ES-I3 (cell line): ENCODE data around the gene TRIM77.
"Not testable (repeated sequence)": the region's sequence is repeated elsewhere in the genome, so short reads cannot be mapped to it uniquely, and the experiment has no call there.

ENCODE experiments used
- H3K36me3 ChIP-seq: 2 replicates; pipeline ENCODE4 v1.6.1; 2013; ENCODE audit warnings: mild to moderate bottlenecking, low read length, control low read depth, moderate library complexity; ENCODE audit not compliant: insufficient read depth
- H3K4me1 ChIP-seq: 2 replicates; pipeline ENCODE4 v1.6.1; 2013; ENCODE audit warnings: mild to moderate bottlenecking, control low read depth, low read length; ENCODE audit not compliant: insufficient read depth
- H3K9ac ChIP-seq: 2 replicates; pipeline ENCODE4 v1.6.1; 2013; ENCODE audit warnings: low read depth, mild to moderate bottlenecking, low read length, moderate library complexity
- H3K9me3 ChIP-seq: 2 replicates; pipeline ENCODE4 v1.6.1; 2013; ENCODE audit warnings: mild to moderate bottlenecking, low read length, moderate library complexity; ENCODE audit not compliant: control insufficient read depth, insufficient read depth

TRIM77 gene, protein sequence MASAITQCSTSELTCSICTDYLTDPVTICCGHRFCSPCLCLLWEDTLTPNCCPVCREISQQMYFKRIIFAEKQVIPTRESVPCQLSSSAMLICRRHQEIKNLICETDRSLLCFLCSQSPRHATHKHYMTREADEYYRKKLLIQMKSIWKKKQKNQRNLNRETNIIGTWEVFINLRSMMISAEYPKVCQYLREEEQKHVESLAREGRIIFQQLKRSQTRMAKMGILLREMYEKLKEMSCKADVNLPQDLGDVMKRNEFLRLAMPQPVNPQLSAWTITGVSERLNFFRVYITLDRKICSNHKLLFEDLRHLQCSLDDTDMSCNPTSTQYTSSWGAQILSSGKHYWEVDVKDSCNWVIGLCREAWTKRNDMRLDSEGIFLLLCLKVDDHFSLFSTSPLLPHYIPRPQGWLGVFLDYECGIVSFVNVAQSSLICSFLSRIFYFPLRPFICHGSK

GRCh38 chr11:89709999-89710398, at the start of gene TRIM77:
TSS of gene TRIM77 (plus strand) at chr11:89710299. CDS start at chr11:89710299, 0 bp downstream.
- H3K9me3 ChIP-seq, H3K4me1 ChIP-seq, H3K36me3 ChIP-seq, H3K9ac ChIP-seq: not testable (repeated sequence)

- no peak overlapping the region for H3K9ac ChIP-seq
- no peaks in the 10 kb centered on the region for H3K4me1 ChIP-seq
- no peaks in the 10 kb centered on the region for H3K9me3 ChIP-seq
- H3K36me3 ChIP-seq = no peaks in the 10 kb centered on the region
These were observed 43.1 kb upstream of the TRIM77 start for GRCh38 chr11:89667001-89667400.

GRCh38 chr11:89668158-89668557, 41.9 kb upstream of the TRIM77 start:
- not testable (repeated sequence) for H3K4me1 ChIP-seq, H3K36me3 ChIP-seq, H3K9ac ChIP-seq, H3K9me3 ChIP-seq

- H3K9ac ChIP-seq, H3K9me3 ChIP-seq, H3K36me3 ChIP-seq, H3K4me1 ChIP-seq: not testable (repeated sequence)
These were observed 40.5 kb upstream of the TRIM77 start for GRCh38 chr11:89669586-89669985.

DNA sequence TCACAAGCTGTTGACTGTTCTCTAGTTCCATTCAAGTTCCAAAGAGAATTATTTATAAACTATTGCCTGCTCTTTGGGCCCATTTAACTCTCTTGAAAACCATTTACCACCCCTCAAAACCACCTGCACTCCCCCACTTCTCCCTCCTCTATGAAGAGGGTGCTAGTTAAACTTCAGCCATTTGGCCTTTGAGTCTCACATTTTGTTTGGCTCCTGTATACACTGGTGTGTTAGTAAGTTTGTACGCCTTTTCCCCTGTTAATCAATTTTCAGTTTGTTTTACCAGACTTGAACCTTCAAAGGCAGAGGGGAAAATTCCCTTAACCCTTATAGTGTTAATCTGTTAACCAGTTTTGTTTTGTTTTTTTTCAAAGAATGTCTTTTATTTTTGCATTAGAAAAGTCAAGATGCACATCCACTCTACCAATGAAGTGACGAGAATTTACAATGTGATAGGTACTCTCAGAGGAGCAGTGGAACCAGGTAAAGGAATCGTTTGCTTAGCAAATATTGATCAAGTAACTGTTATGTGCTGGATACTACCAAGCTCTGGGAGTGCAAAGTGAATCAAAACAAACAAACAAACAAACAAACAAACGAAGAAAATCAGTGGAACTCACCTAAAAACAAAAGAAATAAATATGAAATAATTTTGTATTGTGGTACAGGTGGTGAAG, 40.0 kb upstream of the TRIM77 start:
- H3K9ac ChIP-seq, H3K36me3 ChIP-seq, H3K4me1 ChIP-seq, H3K9me3 ChIP-seq: not testable (repeated sequence)

GRCh38 chr11:89672547-89672946, 37.6 kb upstream of the TRIM77 start:
- H3K9me3 ChIP-seq, H3K36me3 ChIP-seq, H3K4me1 ChIP-seq, H3K9ac ChIP-seq: not testable (repeated sequence)

- H3K9me3 ChIP-seq, H3K4me1 ChIP-seq: not testable (repeated sequence)
These were observed 36.7 kb upstream of the TRIM77 start for GRCh38 chr11:89673380-89673779.

DNA sequence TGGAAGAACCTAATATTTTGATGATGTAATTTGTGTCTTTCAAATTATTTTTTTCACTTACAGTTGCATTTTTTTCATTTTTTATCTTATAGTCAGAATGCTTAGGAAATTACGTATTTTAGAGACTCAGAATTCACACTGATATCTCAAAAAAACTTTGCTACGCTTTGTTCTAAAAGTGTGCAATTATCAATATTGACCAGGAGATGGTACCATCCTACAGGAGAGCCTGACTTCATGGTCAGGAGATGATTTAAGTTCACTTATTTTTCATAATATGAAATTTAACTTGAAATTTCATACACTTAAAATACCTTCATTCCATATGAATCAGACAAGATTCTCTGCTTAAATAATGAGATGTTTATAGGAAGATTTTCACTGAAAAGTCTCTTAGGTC, 34.7 kb upstream of the TRIM77 start:
- not testable (repeated sequence) for H3K9me3 ChIP-seq, H3K36me3 ChIP-seq, H3K9ac ChIP-seq, H3K4me1 ChIP-seq

More at GRCh38 chr11:89673380-89673779, 36.7 kb upstream of the TRIM77 start:
- H3K36me3 ChIP-seq, H3K9ac ChIP-seq: not testable (repeated sequence)

DNA sequence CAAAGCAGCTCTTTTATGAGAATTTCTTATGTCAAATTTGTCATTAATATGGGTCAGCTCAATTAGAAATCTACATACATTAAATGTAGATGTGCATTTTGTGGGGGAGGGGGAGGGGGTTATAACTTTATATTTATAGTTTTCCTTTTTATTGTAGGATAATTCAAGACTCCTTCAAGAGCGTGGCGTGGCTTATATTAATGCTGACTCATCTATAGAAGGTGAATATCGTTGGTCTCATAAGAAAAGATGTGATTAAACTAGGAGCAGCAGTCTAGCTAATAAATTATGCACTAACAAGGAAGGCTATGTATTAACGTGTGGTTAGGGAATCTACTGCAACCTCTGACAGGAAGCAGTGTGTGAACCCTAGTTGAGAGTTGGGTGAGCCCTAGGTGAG, 34.2 kb upstream of the TRIM77 start:
- not testable (repeated sequence) for H3K4me1 ChIP-seq, H3K36me3 ChIP-seq, H3K9ac ChIP-seq, H3K9me3 ChIP-seq

- not testable (repeated sequence) for H3K9me3 ChIP-seq, H3K4me1 ChIP-seq, H3K36me3 ChIP-seq, H3K9ac ChIP-seq
These were observed 3.0 kb upstream of the TRIM77 start for GRCh38 chr11:89707080-89707479.

GRCh38 chr11:89724866-89725498, 14.9 kb downstream of the TRIM77 start:
- not testable (repeated sequence) for H3K9me3 ChIP-seq, H3K4me1 ChIP-seq, H3K36me3 ChIP-seq, H3K9ac ChIP-seq

DNA sequence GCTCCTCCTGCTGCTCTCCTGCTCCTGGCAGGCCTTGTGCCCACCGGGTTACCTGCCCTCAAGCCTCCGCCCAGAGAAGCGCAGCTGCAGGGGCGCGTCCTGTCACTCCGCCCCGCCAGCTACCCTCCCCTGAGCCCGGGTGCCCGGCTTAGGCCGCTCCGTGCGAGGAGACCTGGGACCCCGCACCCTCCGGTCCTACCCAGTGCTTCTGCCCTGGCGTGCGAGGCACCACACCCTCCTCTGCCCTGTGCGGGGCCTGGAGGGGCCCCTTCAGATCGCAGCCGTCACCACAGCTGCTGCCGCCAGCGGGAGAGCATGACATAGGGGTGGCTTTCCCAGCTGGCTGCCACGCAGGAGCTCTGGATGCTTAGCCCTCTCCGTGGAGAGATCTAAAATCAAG, 20.1 kb downstream of the TRIM77 start:
- H3K9ac ChIP-seq, H3K4me1 ChIP-seq, H3K36me3 ChIP-seq, H3K9me3 ChIP-seq: not testable (repeated sequence)

DNA sequence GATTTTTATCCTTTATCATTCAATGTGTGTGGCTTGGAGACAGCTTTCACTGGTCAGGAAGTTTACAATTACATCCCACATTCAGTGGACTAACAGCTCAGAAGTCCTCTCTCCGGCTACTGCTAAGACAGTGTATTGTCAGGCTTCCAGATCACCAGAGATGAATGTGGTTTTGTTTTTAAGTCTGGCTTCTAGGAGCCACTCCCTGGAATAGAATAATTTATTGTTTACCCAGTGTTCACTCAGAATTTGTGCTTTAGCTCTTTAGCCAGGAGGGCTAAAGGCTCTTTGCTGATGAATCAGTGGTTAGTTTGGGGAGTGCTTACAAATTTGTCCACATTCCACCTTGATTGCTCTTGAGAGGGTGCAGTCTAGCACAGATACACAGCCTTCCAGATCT, 26.5 kb downstream of the TRIM77 start:
- Histone ChIP-seq H3K36me3 (no peaks in the 10 kb centered on the region), H3K9ac (no peak overlapping the region), H3K9me3 (no peaks in the 10 kb centered on the region), H3K4me1 (0 out of 2 replicates have a peak, but pooled peaks cover 3% of the 10 kb centered on the region)

GRCh38 chr11:89737116-89737515, 27.0 kb downstream of the TRIM77 start:
- Histone ChIP-seq H3K4me1 (0 out of 2 replicates have a peak, but pooled peaks cover 3% of the 10 kb centered on the region), H3K9ac (no peak overlapping the region), H3K9me3 (no peaks in the 10 kb centered on the region), H3K36me3 (no peaks in the 10 kb centered on the region)

DNA sequence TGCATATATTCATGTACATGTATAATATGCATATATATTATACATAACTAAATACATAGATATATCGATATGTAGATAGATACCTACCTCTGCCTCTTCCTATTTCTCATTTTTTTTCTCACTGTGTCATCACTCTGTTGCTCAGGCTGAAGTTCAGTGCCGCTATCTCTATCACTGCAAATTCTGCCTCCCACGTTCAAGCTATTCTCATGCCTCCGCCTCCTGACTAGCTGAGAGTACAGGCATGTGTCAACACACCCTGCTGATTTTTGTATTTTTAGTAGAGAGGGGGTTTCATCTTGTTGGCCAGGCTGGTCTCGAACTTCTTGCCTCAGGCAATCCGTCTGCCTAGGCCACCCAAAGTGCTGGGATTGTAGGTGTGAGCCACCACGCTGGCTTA, 31.3 kb downstream of the TRIM77 start:
- not testable (repeated sequence) for H3K4me1 ChIP-seq, H3K9me3 ChIP-seq, H3K36me3 ChIP-seq

More for the DNA sequence above, 31.3 kb downstream of the TRIM77 start:
- H3K9ac ChIP-seq = not testable (repeated sequence)
